Prostate gland (tissue), 2 donors: ENCODE data around the gene NUDT8. TPM values are rescaled to one million over a fixed set of nuclear protein-coding genes. Genes with fewer than 3 reads are reported as not detected.

Source experiments
- DNase-seq: peaks from one replicate; pipeline ENCODE4 v3.0.0-alpha.2; 2019; ENCODE audit warnings: low spot score
- H3K27ac ChIP-seq, 2 donors: fragments of 200-600 bp; sonication (generic); 2 replicates each; pipeline ENCODE4 v1.5.1; 2017 to 2019
- H3K27me3 ChIP-seq: fragments of 200-600 bp; sonication (generic); replicated peaks from 2 replicates; pipeline ENCODE4 v1.5.1; 2019; ENCODE audit not compliant: insufficient read depth
- H3K36me3 ChIP-seq, 2 donors: fragments of 200-600 bp; sonication (generic); 1 replicate in 1 of 2; 2 replicates in 1 of 2; pipeline versions ENCODE4 v1.5.1 to v1.8.1; 2017 to 2019
- H3K4me1 ChIP-seq: fragments of 200-600 bp; sonication (generic); replicated peaks from 2 replicates; pipeline ENCODE4 v1.5.1; 2019
- H3K4me3 ChIP-seq, 2 donors: fragments of 200-600 bp; sonication (generic); 2 replicates each; pipeline ENCODE4 v1.5.1; 2017 to 2019
- H3K9me3 ChIP-seq: fragments of 200-600 bp; sonication (generic); 2 replicates; pipeline ENCODE4 v1.5.1; 2017
- POLR2A ChIP-seq: fragments of 450-650 bp; IDR thresholded peaks from one replicate; pipeline ENCODE4 v1.6.1; 2016; ENCODE audit warnings: antibody characterized with exemption, mild to moderate bottlenecking
- POLR2AphosphoS5 ChIP-seq: sonication (generic); formaldehyde crosslinking; IDR thresholded peaks from one replicate; pipeline ENCODE4 v1.6.1; 2017; ENCODE audit warnings: antibody characterized with exemption
- WGBS: methylation state at CpG from one replicate; pipeline ENCODE4 v1.1.5; 2018; 5-methylcytosine and 5-hydroxymethylcytosine counted together
- intact Hi-C: fragments of 100-400 bp; cut with DNase I; formaldehyde crosslinking; loops from one replicate; pipeline ENCODE4 v1.14.2; 2022
- total RNA-seq, 2 donors: library from RNA; depleted of rRNA; stranded (reverse); fragments of >200 nt; gene quantifications; one replicate each; pipeline ENCODE4 v1.1.0, GENCODE V29; 2016
- TF ChIP-seq, protein P1 (sequence below), 4 experiments: fragments of 200-600 bp in 2 of 4; fragments of 450-650 bp in 2 of 4; sonication (generic) in 2 of 4; IDR thresholded peaks; 1 replicate in 3 of 4; 2 replicates in 1 of 4; pipeline ENCODE4 v1.5.1; 2016 to 2019; ENCODE audit warnings: antibody characterized with exemption in 4 of 4, mild to moderate bottlenecking in 2 of 4, moderate library complexity in 2 of 4

NUDT8 gene
- total RNA-seq, 2 donors from 2014 or later, result 7.2 to 29.2 TPM

DNA sequence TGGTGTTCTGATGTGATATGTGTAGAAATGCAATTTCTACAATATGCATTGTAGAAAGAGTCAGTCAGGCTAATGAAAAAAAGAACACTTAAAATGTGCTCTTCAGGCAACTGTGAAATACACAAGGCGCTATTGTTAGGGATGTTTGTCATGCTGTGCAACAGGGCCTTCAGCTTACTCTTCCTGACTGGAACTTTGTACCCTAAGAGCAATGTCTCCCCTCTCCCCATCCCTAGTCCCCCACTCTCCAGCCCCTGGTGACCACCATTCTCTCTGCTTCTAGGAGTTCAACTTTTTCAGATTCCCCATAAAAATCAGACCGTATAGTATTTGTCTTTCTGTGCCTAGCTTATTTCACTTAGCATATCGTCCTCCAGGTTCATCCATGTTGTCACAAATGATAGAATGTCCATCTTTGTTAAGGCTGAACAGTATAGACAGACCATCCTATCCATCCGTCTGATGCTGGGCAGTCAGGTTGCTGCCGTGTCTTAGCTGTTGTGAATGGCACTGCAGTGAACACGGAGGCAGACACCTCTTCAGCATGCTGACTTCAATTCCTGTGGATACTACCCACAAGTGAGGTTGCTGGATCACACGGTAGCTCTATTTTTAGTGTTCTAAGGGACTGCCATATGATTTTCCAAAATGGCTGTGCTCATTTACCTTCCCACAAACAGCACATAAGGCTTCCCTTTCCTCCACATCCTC lies 12.3 kb downstream of the NUDT8 start:
- Histone ChIP-seq H3K4me3 (no peak overlapping the region), H3K27me3 (no peaks in the 10 kb centered on the region), H3K27ac (no peak overlapping the region), H3K36me3 (no peaks in the 10 kb centered on the region), H3K4me1 (no peaks in the 10 kb centered on the region), H3K9me3 (no peaks in the 10 kb centered on the region)
- WGBS, result 68% methylated on average over 7 of the region's 7 CpGs
- TF ChIP-seq, protein P1, sequence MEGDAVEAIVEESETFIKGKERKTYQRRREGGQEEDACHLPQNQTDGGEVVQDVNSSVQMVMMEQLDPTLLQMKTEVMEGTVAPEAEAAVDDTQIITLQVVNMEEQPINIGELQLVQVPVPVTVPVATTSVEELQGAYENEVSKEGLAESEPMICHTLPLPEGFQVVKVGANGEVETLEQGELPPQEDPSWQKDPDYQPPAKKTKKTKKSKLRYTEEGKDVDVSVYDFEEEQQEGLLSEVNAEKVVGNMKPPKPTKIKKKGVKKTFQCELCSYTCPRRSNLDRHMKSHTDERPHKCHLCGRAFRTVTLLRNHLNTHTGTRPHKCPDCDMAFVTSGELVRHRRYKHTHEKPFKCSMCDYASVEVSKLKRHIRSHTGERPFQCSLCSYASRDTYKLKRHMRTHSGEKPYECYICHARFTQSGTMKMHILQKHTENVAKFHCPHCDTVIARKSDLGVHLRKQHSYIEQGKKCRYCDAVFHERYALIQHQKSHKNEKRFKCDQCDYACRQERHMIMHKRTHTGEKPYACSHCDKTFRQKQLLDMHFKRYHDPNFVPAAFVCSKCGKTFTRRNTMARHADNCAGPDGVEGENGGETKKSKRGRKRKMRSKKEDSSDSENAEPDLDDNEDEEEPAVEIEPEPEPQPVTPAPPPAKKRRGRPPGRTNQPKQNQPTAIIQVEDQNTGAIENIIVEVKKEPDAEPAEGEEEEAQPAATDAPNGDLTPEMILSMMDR (IDR thresholded peaks at IDR 0.05), result no peak
- TF ChIP-seq POLR2A (no peak), POLR2AphosphoS5 (no peak)
- intact Hi-C loops, result no loop called here
- no peak for DNase-seq

DNA sequence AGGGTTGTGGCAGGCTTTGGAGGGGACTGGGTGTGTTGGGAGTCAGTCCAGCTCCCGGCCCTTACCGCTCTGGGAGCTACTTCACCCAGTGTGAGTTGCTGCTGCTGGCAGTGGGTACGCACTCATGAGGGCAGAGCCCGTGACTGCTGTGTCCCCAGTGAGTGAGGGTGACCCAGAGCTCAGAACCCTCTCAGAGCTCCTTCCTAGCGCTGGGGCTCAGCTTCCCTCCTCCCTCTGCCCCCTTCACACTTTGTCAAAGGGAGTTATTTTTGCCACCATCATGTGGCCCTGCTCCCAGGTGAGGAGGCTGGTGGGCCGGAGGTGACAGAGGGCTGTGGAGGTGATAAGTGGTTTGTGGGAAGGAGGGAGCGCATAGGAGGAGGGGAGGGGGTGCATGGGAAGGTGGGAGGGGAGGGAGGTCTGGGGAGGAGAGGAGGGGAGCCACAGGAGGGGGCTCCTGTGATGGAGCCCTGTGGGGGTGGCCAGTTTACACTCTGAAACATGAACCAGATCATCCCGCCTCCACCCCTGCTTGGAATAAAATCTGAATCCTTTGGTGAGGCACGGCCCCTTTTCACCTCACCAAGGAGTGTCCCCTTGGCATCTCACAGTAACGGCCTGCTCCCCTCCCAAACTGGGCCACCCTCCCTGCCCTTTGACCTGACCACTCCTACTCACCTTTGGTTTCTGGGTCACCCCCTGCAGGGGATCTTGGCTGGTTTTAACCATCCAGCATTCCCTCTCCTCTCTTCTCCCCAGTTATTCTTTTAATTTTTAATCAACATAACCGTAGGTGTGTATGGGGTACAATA lies 13.1 kb downstream of the NUDT8 start:
- Histone ChIP-seq H3K27ac (no peak overlapping the region), H3K9me3 (no peaks in the 10 kb centered on the region), H3K36me3 (no peaks in the 10 kb centered on the region), H3K27me3 (no peaks in the 10 kb centered on the region), H3K4me3 (no peak overlapping the region), H3K4me1 (no peaks in the 10 kb centered on the region)
- no peak for TF ChIP-seq POLR2AphosphoS5
- TF ChIP-seq, protein P1 (IDR thresholded peaks at IDR 0.05), result no peak
- no peak for TF ChIP-seq POLR2A
- no peak for DNase-seq
- intact Hi-C loops, result no loop called here
- WGBS, result 43% methylated on average over 11 of the region's 11 CpGs

DNA sequence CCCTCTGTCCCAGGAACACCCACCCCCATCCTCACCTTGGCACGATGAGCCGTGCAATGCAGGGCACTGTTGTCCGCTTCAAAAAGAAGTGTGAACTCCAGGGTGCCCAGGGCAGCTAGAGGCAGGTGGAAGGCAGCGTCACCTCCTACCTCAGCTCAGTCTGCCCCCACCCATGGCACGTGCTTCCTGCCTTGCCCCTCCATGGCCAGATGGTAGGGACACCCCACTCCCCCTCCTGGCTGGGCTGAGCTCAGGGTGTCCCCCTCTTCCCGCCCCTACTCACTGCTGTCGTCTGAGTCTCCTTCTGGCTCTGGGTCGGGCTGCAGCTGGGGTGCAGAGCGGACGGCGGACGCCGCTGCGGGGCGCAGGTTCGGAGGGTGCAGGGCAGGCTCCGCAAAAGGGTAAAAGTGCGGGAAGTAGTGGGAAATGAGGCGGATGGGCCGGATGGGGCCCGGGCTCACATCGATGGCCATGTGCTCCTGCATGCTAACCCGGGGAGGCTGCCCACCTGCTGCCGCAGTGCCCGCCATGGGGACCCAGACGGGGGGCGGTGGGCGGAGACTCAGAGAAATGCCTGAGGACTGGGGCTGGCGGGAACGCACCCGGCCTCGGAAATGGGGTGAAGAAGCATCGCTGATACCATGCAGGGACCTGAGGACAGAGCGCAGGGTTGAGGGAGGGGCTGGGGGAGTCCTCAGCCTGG lies 13.9 kb downstream of the NUDT8 start:
- no peaks in the 10 kb centered on the region for H3K27me3 ChIP-seq
- TF ChIP-seq POLR2AphosphoS5 (no peak), POLR2A (no peak)
- TF ChIP-seq, protein P1 (IDR thresholded peaks at IDR 0.05), result no peak
- DNase-seq, result no peak
- intact Hi-C loops, result no loop called here
- no peak overlapping the region for H3K4me3 ChIP-seq
- no peaks in the 10 kb centered on the region for H3K4me1 ChIP-seq
- no peaks in the 10 kb centered on the region for H3K36me3 ChIP-seq
- 35% methylated on average over 25 of the region's 34 CpGs for WGBS
- no peaks in the 10 kb centered on the region for H3K9me3 ChIP-seq
- no peak overlapping the region for H3K27ac ChIP-seq

DNA sequence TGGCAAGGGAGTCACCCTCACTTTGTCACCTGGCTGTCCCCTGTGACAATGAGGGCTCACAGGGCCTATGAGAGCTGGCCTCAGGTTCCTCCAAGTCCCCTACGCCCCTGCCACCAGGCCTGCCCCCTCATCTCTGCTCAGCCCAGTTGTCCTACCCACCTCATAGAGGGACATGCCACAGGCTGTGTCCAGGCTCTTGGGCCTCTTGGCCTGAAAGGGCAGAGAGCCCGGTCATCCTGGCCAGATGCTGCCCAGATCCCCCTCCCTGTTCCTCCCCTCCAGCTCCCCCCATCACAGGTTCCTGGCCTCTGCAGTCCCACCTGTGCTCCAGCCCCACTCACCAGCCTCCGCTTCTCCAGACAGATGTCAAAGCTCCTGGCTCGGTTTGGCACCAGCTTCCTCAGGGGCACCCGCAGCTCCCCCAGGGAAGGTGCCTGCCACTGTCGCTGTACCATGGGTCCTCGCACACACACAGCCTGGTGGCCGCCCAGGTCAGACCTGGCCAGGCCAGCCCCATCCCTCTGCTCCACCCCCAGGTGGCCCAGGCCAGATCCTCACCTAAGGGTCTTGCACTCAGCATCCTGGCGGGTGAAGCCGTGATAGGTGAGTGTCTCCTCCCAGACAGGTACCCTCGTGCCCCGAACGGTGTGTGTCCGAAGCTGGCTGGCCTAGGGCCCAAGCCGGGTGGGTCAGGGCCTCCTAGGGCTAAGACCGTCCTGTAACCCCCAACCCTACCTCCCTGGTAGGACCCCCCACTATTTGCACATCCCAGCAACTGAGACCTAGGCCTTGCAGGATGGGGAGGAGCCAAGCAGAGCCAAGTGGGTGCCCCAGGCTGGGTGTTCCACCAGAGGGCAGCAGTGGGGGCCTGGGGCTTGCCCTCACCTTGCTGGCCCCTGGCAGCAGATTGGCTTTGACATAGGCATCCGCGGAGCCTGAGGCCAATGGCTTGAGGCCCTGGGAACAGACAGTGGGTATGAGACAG lies 14.7 kb downstream of the NUDT8 start:
- Histone ChIP-seq H3K4me1 (no peaks in the 10 kb centered on the region), H3K4me3 (no peak overlapping the region), H3K36me3 (no peaks in the 10 kb centered on the region), H3K27ac (no peak overlapping the region), H3K9me3 (no peaks in the 10 kb centered on the region), H3K27me3 (no peaks in the 10 kb centered on the region)
- no peak for TF ChIP-seq POLR2A
- TF ChIP-seq, protein P1 (IDR thresholded peaks at IDR 0.05), result peak in 1 of 4 experiments; percentile 43
- 78% methylated on average over 16 of the region's 18 CpGs for WGBS
- intact Hi-C loops, result no loop called here
- no peak for DNase-seq
